ENCODE measurements around the gene PIWIL1.

GRCh38 chr12:130405332-130405731 is 67.6 kb downstream of the PIWIL1 start:
- TF ChIP-seq RAD21 (IDR thresholded peaks at IDR 0.05; ENCODE audit: low read length) (no peak), ELF1 (IDR thresholded peaks at IDR 0.05) (no peak), ZBTB33 (IDR thresholded peaks at IDR 0.05; ENCODE audit: borderline replicate concordance, low read depth) (no peak), YY1 (IDR thresholded peaks at IDR 0.05; ENCODE audit: low read depth) (no peak), TAF1 (IDR thresholded peaks at IDR 0.05; ENCODE audit: borderline replicate concordance, low read depth, low read length) (no peak), SMC3 (IDR thresholded peaks at IDR 0.05; ENCODE audit: low read depth, low read length) (no peak)
- TF ChIP-seq, protein P1, sequence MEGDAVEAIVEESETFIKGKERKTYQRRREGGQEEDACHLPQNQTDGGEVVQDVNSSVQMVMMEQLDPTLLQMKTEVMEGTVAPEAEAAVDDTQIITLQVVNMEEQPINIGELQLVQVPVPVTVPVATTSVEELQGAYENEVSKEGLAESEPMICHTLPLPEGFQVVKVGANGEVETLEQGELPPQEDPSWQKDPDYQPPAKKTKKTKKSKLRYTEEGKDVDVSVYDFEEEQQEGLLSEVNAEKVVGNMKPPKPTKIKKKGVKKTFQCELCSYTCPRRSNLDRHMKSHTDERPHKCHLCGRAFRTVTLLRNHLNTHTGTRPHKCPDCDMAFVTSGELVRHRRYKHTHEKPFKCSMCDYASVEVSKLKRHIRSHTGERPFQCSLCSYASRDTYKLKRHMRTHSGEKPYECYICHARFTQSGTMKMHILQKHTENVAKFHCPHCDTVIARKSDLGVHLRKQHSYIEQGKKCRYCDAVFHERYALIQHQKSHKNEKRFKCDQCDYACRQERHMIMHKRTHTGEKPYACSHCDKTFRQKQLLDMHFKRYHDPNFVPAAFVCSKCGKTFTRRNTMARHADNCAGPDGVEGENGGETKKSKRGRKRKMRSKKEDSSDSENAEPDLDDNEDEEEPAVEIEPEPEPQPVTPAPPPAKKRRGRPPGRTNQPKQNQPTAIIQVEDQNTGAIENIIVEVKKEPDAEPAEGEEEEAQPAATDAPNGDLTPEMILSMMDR (IDR thresholded peaks at IDR 0.05): no peak
- TF ChIP-seq, protein P2, sequence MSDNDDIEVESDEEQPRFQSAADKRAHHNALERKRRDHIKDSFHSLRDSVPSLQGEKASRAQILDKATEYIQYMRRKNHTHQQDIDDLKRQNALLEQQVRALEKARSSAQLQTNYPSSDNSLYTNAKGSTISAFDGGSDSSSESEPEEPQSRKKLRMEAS (IDR thresholded peaks at IDR 0.05; ENCODE audit: low read depth): no peak
